Activated gamma-delta T cell treated with anti-CD3 and anti-CD28 coated beads, Interleukin-2, amount 50 U/mL, for 16 hours (primary cell): ENCODE data around the gene SPANXN2.
"Not testable (repeated sequence)": the region's sequence is repeated elsewhere in the genome, so short reads cannot be mapped to it uniquely, and the experiment has no call there.

ENCODE experiments used
- DNase-seq: peaks from one replicate; pipeline ENCODE4 v3.0.0-alpha.2; 2020; ENCODE audit warnings: low read depth

Gene SPANXN2, protein sequence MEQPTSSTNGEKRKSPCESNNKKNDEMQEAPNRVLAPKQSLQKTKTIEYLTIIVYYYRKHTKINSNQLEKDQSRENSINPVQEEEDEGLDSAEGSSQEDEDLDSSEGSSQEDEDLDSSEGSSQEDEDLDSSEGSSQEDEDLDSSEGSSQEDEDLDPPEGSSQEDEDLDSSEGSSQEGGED

GRCh38 chrX:143720652-143721051 lies at the start of gene SPANXN2:
TSS of gene SPANXN2 (minus strand) at chrX:143720752. CDS start at chrX:143720668, 84 bp downstream.
- DNase-seq, result not testable (repeated sequence)

GRCh38 chrX:143768976-143769375 lies 48.4 kb upstream of the SPANXN2 start:
- DNase-seq, result no peak

DNA sequence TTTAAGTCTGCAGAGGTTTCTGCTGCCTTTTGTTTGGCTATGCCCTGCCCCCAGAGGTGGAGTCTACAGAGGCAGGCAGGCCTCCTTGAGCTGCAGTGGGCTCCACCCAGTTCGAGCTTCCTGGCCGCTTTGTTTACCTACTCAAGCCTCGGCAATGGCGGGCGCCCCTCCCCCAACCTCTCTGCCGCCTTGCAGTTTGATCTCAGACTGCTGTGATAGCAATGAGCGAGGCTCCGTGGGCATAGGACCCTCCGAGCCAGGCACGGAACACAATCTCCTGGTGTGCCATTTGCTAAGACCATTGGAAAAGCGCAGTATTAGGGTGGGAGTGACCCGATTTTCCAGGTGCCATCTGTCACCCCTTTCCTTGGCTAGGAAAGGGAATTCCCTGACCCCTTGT lies 47.2 kb upstream of the SPANXN2 start:
- not testable (repeated sequence) for DNase-seq

GRCh38 chrX:143757887-143758286 lies 37.3 kb upstream of the SPANXN2 start:
- no peak for DNase-seq

- no peak for DNase-seq
Measured at GRCh38 chrX:143757375-143757774, 36.8 kb upstream of the SPANXN2 start.

DNA sequence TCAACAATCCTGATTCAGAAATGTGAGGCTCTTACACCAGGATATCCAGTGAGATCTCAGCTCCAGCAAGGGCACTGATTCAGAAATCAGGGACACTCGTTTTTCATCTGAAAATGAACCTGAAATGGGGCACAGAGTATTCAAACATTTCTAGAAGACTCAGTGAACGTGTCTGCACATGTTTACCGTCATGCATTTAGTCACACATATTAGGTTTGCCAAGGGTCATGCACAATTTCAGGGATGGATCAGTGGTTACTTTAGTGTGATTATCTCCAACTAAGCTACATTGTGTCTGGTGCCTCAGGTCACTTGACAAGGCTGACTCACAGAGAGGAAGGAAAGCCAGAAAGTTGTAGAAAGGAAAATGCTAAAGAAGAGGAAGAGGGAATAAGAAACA lies 33.6 kb upstream of the SPANXN2 start:
- no peak for DNase-seq

DNA sequence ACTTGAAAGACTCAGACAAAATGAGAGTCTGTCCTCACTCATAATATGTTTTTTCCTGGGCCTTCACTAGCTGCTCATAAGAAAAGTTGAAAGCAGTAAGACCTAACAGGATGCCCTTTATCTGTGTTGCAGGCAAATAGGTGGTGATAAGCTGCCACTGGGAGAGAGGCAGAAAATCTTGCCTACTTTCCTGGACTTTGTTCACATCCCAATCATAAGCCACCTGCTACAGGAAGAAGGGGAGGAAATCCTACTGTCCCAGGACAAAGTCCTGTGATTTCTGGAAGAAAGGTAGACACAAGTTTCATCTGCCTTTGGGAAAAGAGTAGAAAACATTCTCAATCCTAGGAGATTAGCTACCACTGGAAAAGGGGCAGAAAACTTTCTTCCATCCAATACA lies 13.3 kb upstream of the SPANXN2 start:
- DNase-seq, result no peak

DNA sequence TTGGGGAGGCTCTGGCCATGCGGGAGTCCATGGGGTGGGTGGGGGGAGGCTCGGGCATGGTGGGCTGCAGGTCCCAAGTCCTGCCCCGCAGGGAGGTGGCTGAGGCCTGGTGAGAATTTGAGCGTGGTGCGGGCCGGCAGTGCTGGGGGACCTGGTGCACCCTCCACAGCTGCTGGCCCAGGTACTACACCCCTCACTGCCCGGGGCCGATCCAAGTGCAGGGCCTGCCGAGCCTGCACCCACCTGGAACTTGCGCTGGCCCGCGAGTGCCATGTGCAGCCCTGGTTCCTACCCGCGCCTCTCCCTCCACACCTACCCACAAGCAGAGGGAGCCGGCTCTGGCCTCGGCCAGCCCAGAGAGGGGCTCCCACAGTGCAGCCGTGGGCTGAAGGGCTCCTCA lies 5.7 kb upstream of the SPANXN2 start:
- DNase-seq, result no peak

GRCh38 chrX:143701460-143701859 lies 19.1 kb downstream of the SPANXN2 start:
- DNase-seq, result no peak

DNA sequence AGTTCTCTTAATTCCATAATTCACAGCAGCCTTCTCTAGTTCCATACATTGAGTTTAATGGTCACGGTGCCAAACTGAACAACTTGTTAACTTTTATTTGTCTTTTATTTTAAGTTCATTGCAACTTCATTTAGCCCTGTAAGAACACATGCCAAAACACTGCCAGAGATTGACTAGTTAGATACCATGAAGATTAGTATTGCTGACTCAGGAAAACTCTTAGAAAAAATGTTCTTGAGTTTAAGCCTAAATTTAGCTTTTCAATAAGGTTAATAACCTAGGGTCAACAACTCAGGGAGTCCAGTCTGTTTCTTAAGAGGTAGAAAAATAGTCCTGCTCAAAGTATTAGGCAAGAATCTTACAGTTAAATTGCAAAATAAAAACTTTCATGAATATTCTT lies 25.7 kb downstream of the SPANXN2 start:
- no peak for DNase-seq

GRCh38 chrX:143683486-143683885 lies 37.1 kb downstream of the SPANXN2 start:
- DNase-seq, result no peak

DNA sequence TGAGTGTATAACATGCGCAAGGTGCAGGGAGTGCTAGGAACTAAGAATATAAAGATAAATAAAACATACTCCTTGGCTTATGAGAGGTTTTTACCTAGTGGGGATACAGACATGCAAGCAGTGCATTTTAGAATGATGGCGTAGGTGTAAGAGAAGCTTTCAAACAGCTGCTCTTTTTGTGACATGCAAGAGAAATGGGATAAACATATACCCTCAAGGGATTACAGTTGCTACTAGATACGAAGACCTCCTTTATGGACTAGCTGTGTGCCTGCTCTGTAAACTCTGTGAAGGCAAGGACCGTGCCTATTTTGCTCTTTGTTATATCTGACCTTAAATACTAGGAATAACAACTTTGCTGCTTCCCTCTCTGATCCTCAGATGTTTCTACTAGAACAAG lies 45.6 kb downstream of the SPANXN2 start:
- DNase-seq, result no peak

GRCh38 chrX:143669395-143669794 lies 51.2 kb downstream of the SPANXN2 start:
- DNase-seq, result no peak

DNA sequence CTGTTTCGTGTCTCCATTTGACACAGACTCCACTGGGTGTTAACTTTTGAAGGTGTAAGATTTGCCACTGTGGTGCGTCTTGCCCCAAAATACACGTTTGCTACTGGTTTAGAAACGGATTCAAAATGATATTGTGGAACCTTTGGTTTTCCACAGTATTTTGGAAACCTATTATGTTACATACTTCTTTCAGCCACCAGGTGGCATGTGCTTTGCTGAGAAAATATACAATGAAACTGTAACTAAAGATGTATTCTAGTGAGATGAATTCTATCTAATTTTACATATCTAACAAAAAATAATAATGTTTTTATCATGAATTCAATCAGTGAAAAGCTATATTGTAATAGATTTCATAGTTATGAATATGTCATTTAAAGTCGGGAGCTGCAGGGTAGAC lies 56.2 kb downstream of the SPANXN2 start:
- no peak for DNase-seq

DNA sequence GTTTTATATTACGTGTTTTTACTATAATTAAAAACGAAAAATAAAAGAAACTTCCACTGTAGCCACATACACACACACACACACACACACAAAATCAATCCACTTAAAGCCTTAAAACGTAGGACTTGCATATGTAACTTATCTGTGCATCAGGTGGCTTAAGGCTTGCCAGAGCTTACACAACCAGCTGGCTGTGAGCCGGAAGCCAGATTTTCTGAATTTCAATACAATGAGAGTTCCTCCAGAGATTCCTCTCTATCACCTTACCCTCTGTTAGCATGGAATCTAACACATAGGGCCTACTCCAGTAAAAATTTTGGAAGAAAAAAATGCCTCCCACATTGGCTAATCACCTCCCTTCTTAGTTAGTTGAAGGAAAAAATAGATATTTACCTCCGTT lies 56.8 kb downstream of the SPANXN2 start:
- no peak for DNase-seq
